Lung (tissue), 12 donors: ENCODE data around the gene ZNF335. TPM values are rescaled to one million over a fixed set of nuclear protein-coding genes. Genes with fewer than 3 reads are reported as not detected.

Source experiments
- ATAC-seq: fragments of 200-7000 bp; cut with Tn5 transposase; one replicate; pipeline ENCODE4 v1.9.1; 2020; ENCODE audit warnings: moderate number of reproducible peaks; ENCODE audit not compliant: insufficient read depth, low FRiP score
- DNase-seq, 3 donors: peaks; one replicate each; pipeline ENCODE4 v3.0.0-alpha.2; 2013 to 2017
- H3K27ac ChIP-seq, 2 donors: one replicate each; pipeline ENCODE4 v1.5.1; 2013; ENCODE audit warnings: mild to moderate bottlenecking in 2 of 2, moderate library complexity in 2 of 2, control low read depth in 1 of 2, inconsistent platforms in 1 of 2, low read depth in 1 of 2, low read length in 1 of 2
- H3K27me3 ChIP-seq, 3 donors: one replicate each; pipeline ENCODE4 v1.5.1; 2013; ENCODE audit warnings: low read length in 2 of 3; ENCODE audit not compliant: control insufficient read depth in 3 of 3, insufficient read depth in 3 of 3
- H3K36me3 ChIP-seq, 4 donors: one replicate each; pipeline ENCODE4 v1.5.1; 2013; ENCODE audit warnings: low read length in 4 of 4, mild to moderate bottlenecking in 1 of 4, moderate library complexity in 1 of 4; ENCODE audit not compliant: control insufficient read depth in 4 of 4, insufficient read depth in 4 of 4
- H3K4me1 ChIP-seq, 5 donors: one replicate each; pipeline ENCODE4 v1.5.1; 2013; ENCODE audit warnings: low read length in 5 of 5, mild to moderate bottlenecking in 2 of 5, moderate library complexity in 1 of 5; ENCODE audit not compliant: control insufficient read depth in 5 of 5, insufficient read depth in 5 of 5
- H3K4me3 ChIP-seq: one replicate; pipeline ENCODE4 v1.5.1; 2013; ENCODE audit warnings: mild to moderate bottlenecking, control low read depth, moderate library complexity
- H3K9ac ChIP-seq, 2 donors: one replicate each; pipeline ENCODE4 v1.5.1; 2013; ENCODE audit warnings: low read length in 2 of 2, control low read depth in 1 of 2; ENCODE audit not compliant: insufficient read depth in 1 of 2
- H3K9me3 ChIP-seq, 4 donors: one replicate each; pipeline ENCODE4 v1.5.1; 2013; ENCODE audit warnings: low read length in 3 of 4, mild to moderate bottlenecking in 1 of 4, moderate library complexity in 1 of 4; ENCODE audit not compliant: control insufficient read depth in 4 of 4, insufficient read depth in 3 of 4
- CTCF ChIP-seq: IDR thresholded peaks from 2 replicates; pipeline ENCODE4 v1.5.1; 2012; ENCODE audit warnings: mild to moderate bottlenecking; ENCODE audit errors: control extremely low read depth, extremely low read depth
- WGBS, 2 donors: extraction: QIAGEN DNeasy Blood & Tissue Kit; methylation state at CpG; one replicate each; pipeline ENCODE4 v1.1.7; 2013; 5-methylcytosine and 5-hydroxymethylcytosine counted together
- polyA plus RNA-seq, 2 donors: library from polyadenylated mRNA; stranded (reverse); fragments of 200-250 nt; gene quantifications; one replicate each; pipeline ENCODE4 v1.2.1, GENCODE V29; 2013
- total RNA-seq, 2 donors: library from RNA; depleted of rRNA in 1 of 2; stranded (reverse); fragments of >200 nt in 1 of 2; gene quantifications; one replicate each; pipeline ENCODE4 v1.2.1, GENCODE V29; 2014 to 2021
- donor health status: control.
- donor health status: control.
- donor health status: Bipolar disorder and iron deficiency.
- donor health status: healthy.
- donor health status: DM: yes; HTN: yes; CAD: no.

ZNF335 gene
- total and polyA plus RNA-seq, 4 donors, result 12.8 to 23.6 (median 16.0) TPM

GRCh38 chr20:45959956-45960630, 11.9 kb downstream of the ZNF335 start:
- H3K27me3 ChIP-seq, result no peaks in the 10 kb centered on the region
- no peaks in the 10 kb centered on the region for H3K4me1 ChIP-seq
- H3K4me3 ChIP-seq, result no peak overlapping the region
- no peak overlapping the region for H3K27ac ChIP-seq
- H3K9me3 ChIP-seq, result peaks cover 0 to 2% (median 0%) of the 10 kb centered on the region in 4 donors
- no peak for TF ChIP-seq CTCF
- DNase-seq (no peak), ATAC-seq (no peak)
- H3K36me3 ChIP-seq, result peaks cover 39 to 67% (median 47%) of the 10 kb centered on the region in 4 donors
- H3K9ac ChIP-seq, result no peak overlapping the region
- WGBS, 2 donors, result 97 to 98% methylated on average over 14 of the region's 14 CpGs

- WGBS, 2 donors, result 94 to 95% methylated on average over 16 of the region's 16 CpGs
- ATAC-seq, result no peak
- peaks cover 37 to 62% (median 47%) of the 10 kb centered on the region in 4 donors for H3K36me3 ChIP-seq
Observed at GRCh38 chr20:45959126-45959525, 12.9 kb downstream of the ZNF335 start.

GRCh38 chr20:45958593-45958992, 13.4 kb downstream of the ZNF335 start:
- DNase-seq (no peak), ATAC-seq (no peak)
- WGBS, 2 donors, result 96 to 100% methylated on average over 4 of the region's 4 CpGs
- H3K4me1 ChIP-seq, result no peaks in the 10 kb centered on the region
- H3K36me3 ChIP-seq, result peaks cover 34 to 60% (median 47%) of the 10 kb centered on the region in 4 donors
- H3K9me3 ChIP-seq, result peaks cover 0 to 2% (median 0%) of the 10 kb centered on the region in 4 donors
- no peak for TF ChIP-seq CTCF
- H3K27me3 ChIP-seq, result no peaks in the 10 kb centered on the region
- no peak overlapping the region for H3K9ac ChIP-seq
- no peak overlapping the region for H3K4me3 ChIP-seq
- H3K27ac ChIP-seq, result no peak overlapping the region

More at GRCh38 chr20:45959126-45959525, 12.9 kb downstream of the ZNF335 start:
- no peak for TF ChIP-seq CTCF
- no peak for DNase-seq
- H3K4me1 ChIP-seq, result no peaks in the 10 kb centered on the region
- no peaks in the 10 kb centered on the region for H3K27me3 ChIP-seq
- peaks cover 0 to 2% (median 0%) of the 10 kb centered on the region in 4 donors for H3K9me3 ChIP-seq
- H3K9ac ChIP-seq, result no peak overlapping the region
- H3K27ac ChIP-seq, result no peak overlapping the region
- no peak overlapping the region for H3K4me3 ChIP-seq
